Transverse colon (tissue), 4 donors: ENCODE results near the gene VPS26B. TPM values are rescaled to one million over a fixed set of nuclear protein-coding genes. Genes with fewer than 3 reads are reported as not detected.

Experiments
- DNase-seq: peaks from one replicate; pipeline ENCODE4 v3.0.0-alpha.2; 2019
- H3K27ac ChIP-seq, 4 donors: fragments of 200-600 bp; sonication (generic); 2 replicates each; pipeline ENCODE4 v1.5.1; 2016 to 2018; ENCODE audit warnings: inconsistent platforms in 4 of 4
- H3K27me3 ChIP-seq: fragments of 200-600 bp; sonication (generic); 2 replicates; pipeline ENCODE4 v1.5.1; 2017; ENCODE audit warnings: inconsistent platforms
- H3K36me3 ChIP-seq, 4 donors: fragments of 200-600 bp; sonication (generic); 2 replicates each; pipeline ENCODE4 v1.5.1; 2017 to 2019; ENCODE audit warnings: inconsistent platforms in 4 of 4
- H3K4me1 ChIP-seq, 4 donors: fragments of 200-600 bp; sonication (generic); 2 replicates each; pipeline ENCODE4 v1.5.1; 2017 to 2020; ENCODE audit warnings: inconsistent platforms in 4 of 4
- H3K4me3 ChIP-seq, 4 donors: fragments of 200-600 bp; sonication (generic); 1 replicate in 1 of 4; 2 replicates in 3 of 4; pipeline versions ENCODE4 v1.5.1 to v1.6.1; 2017 to 2019; ENCODE audit warnings: inconsistent platforms in 4 of 4
- H3K9me3 ChIP-seq, 2 donors: fragments of 200-600 bp; sonication (generic); 2 replicates each; pipeline ENCODE4 v1.5.1; 2017 to 2019; ENCODE audit warnings: inconsistent platforms in 2 of 2
- EP300 ChIP-seq: sonication (generic); formaldehyde crosslinking; IDR thresholded peaks from one replicate; pipeline ENCODE4 v1.6.1; 2017; ENCODE audit warnings: antibody characterized with exemption, low read depth
- POLR2A ChIP-seq: fragments of 450-650 bp; IDR thresholded peaks from one replicate; pipeline ENCODE4 v1.6.1; 2016; ENCODE audit warnings: antibody characterized with exemption, mild to moderate bottlenecking, moderate library complexity
- POLR2AphosphoS5 ChIP-seq, 3 donors: sonication (generic); formaldehyde crosslinking; IDR thresholded peaks; one replicate each; pipeline ENCODE4 v1.6.1; 2016; ENCODE audit warnings: antibody characterized with exemption in 3 of 3
- WGBS, 2 donors: methylation state at CpG; one replicate each; pipeline ENCODE4 v1.1.5; 2018; ENCODE audit warnings: low coverage in 1 of 2; 5-methylcytosine and 5-hydroxymethylcytosine counted together
- in situ Hi-C, 4 donors: fragments of 200-750 bp; cut with MboI; loops; one replicate each; pipeline versions ENCODE4 v1.15.0 to v1.15.1; 2017; ENCODE audit warnings: low sequenced_read_pairs in 3 of 4, low pct_ligation_motif_present in 1 of 4, low pct_unique_long_range_greater_than_20kb in 1 of 4
- intact Hi-C: fragments of 100-400 bp; cut with DNase I; formaldehyde crosslinking; loops from one replicate; pipeline ENCODE4 v1.15.1; 2023; ENCODE audit warnings: low total_unique reads
- total RNA-seq, 4 donors: library from RNA; depleted of rRNA; stranded (reverse); fragments of >200 nt; gene quantifications; one replicate each; pipeline ENCODE4 v1.1.0, GENCODE V29; 2016
- TF ChIP-seq, protein P1 (sequence below), 5 experiments: fragments of 200-600 bp in 3 of 5; fragments of 450-650 bp in 2 of 5; sonication (generic) in 3 of 5; IDR thresholded peaks; 1 replicate in 2 of 5; 2 replicates in 3 of 5; pipeline ENCODE4 v1.5.1; 2016 to 2017; ENCODE audit warnings: antibody characterized with exemption in 5 of 5, inconsistent platforms in 3 of 5, mild to moderate bottlenecking in 2 of 5, moderate library complexity in 1 of 5

The VPS26B gene
- total RNA-seq, 4 donors from 2014 or later, result 32.8 to 49.4 (median 44.6) TPM

GRCh38 chr11:134228625-134229024 lies 4.2 kb downstream of the VPS26B start:
- peaks cover 0 to 33% (median 21%) of the 10 kb centered on the region in 4 donors for H3K4me1 ChIP-seq
- 73 to 83% methylated on average over 5 to 6 of the region's 6 CpGs for WGBS, 2 donors
- intact Hi-C loops (no loop called here), in situ Hi-C loops (no loop called here)
- TF ChIP-seq POLR2A (no peak), POLR2AphosphoS5 (IDR thresholded peaks at IDR 0.05) (no peak), EP300 (no peak)
- TF ChIP-seq, protein P1, sequence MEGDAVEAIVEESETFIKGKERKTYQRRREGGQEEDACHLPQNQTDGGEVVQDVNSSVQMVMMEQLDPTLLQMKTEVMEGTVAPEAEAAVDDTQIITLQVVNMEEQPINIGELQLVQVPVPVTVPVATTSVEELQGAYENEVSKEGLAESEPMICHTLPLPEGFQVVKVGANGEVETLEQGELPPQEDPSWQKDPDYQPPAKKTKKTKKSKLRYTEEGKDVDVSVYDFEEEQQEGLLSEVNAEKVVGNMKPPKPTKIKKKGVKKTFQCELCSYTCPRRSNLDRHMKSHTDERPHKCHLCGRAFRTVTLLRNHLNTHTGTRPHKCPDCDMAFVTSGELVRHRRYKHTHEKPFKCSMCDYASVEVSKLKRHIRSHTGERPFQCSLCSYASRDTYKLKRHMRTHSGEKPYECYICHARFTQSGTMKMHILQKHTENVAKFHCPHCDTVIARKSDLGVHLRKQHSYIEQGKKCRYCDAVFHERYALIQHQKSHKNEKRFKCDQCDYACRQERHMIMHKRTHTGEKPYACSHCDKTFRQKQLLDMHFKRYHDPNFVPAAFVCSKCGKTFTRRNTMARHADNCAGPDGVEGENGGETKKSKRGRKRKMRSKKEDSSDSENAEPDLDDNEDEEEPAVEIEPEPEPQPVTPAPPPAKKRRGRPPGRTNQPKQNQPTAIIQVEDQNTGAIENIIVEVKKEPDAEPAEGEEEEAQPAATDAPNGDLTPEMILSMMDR (IDR thresholded peaks at IDR 0.05), result no peak
- H3K36me3 ChIP-seq, result no peaks in the 10 kb centered on the region
- no peak overlapping the region for H3K27ac ChIP-seq
- H3K4me3 ChIP-seq, result no peak overlapping the region
- no peak for DNase-seq
- H3K27me3 ChIP-seq, result no peaks in the 10 kb centered on the region
- H3K9me3 ChIP-seq, result no peaks in the 10 kb centered on the region

GRCh38 chr11:134229126-134229790 lies 4.8 kb downstream of the VPS26B start:
- H3K27me3 ChIP-seq, result no peaks in the 10 kb centered on the region
- H3K27ac ChIP-seq, result no peak overlapping the region
- no peak for DNase-seq
- intact Hi-C loops, result no loop called here
- H3K9me3 ChIP-seq, result no peaks in the 10 kb centered on the region
- no peaks in the 10 kb centered on the region for H3K36me3 ChIP-seq
- in situ Hi-C loops, result no loop called here
- no peak for TF ChIP-seq POLR2A
- TF ChIP-seq EP300, result no peak
- TF ChIP-seq, protein P1 (IDR thresholded peaks at IDR 0.05), result no peak
- no peak for TF ChIP-seq POLR2AphosphoS5 (IDR thresholded peaks at IDR 0.05)
- H3K4me3 ChIP-seq, result no peak overlapping the region
- WGBS, 2 donors, result 70 to 85% methylated on average over 5 to 6 of the region's 6 CpGs
- peaks cover 0 to 33% (median 21%) of the 10 kb centered on the region in 4 donors for H3K4me1 ChIP-seq

DNA sequence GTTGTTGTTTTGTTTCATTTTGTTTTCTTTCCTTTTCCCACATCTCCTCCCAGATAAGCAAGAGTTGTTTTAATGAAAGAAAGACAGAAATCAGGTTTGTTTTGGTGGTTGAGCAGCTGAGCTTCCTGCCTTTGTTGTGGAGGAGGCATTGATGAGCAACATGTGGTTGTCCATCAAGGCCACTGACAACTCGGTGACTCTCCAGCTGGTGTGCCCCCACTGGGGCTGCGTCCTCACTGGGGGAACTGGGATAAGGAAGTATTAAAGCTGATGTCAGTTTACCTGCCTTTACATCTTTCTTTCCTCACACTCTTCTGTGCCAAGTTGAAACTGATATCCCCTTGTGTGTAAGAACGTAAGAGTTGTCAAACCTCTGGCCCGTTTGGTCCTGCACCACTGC lies 5.9 kb downstream of the VPS26B start:
- TF ChIP-seq POLR2AphosphoS5 (IDR thresholded peaks at IDR 0.05) (no peak), EP300 (no peak), POLR2A (no peak)
- TF ChIP-seq, protein P1 (IDR thresholded peaks at IDR 0.05), result no peak
- intact Hi-C loops, result no loop called here
- in situ Hi-C loops, result no loop called here
- Histone ChIP-seq H3K9me3 (no peaks in the 10 kb centered on the region), H3K27ac (no peak overlapping the region), H3K4me3 (no peak overlapping the region), H3K27me3 (no peaks in the 10 kb centered on the region), H3K36me3 (no peaks in the 10 kb centered on the region), H3K4me1 (peaks cover 0 to 33% (median 20%) of the 10 kb centered on the region in 4 donors)
- DNase-seq, result no peak
- WGBS, 2 donors, result 81 to 85% methylated on average over 4 of the region's 4 CpGs

DNA sequence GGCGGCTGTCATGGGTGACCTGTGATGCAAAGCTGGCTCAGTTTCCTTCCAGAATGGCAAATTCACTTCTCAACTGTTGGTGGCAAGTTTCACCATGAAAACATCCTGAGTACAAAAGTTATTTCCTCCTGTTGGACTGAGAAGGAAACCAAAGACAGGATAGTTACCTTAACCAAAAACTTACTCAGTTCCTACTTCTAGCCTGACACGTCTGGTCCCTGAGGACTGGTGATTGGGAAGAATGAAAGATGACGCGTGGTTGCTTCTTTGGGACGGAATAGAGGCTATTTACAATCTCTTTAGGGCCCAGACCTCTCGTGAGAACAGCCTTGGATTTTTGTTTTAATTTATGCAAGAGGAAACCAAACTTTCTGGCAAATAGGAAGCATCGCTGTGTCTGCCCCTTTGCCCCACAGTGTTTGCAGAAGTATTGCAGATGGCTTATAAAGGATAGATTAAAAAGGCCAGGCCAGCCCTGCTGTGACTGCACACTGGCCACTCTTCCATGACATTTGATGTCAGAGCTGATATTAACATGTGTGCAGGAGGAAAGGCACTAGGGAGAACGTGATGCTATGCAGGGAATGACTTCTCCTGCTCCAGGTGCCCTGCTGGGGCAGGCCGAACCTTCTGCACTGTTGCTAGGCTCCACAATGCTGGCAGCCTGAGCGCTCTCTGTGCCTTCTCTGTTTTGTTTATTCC lies 7.6 kb downstream of the VPS26B start:
- 72 to 83% methylated on average over 7 to 10 of the region's 10 CpGs for WGBS, 2 donors
- no peak for TF ChIP-seq POLR2AphosphoS5 (IDR thresholded peaks at IDR 0.05)
- TF ChIP-seq, protein P1 (IDR thresholded peaks at IDR 0.05), result no peak
- no peak for TF ChIP-seq EP300
- no peak for TF ChIP-seq POLR2A
- DNase-seq, result no peak
- Histone ChIP-seq H3K4me1 (peaks cover 0 to 16% (median 3%) of the 10 kb centered on the region in 4 donors), H3K4me3 (no peak overlapping the region), H3K27ac (no peak overlapping the region), H3K9me3 (no peaks in the 10 kb centered on the region), H3K36me3 (peaks cover 0 to 7% (median 0%) of the 10 kb centered on the region in 4 donors), H3K27me3 (no peaks in the 10 kb centered on the region)
- intact Hi-C loops (no loop called here), in situ Hi-C loops (no loop called here)
